Stimulated activated memory B cell treated with anti-CD40 and anti-IgM and Interleukin-4, amounts not matched to agents 10 μg/mL and 1 μg/mL and 100 μg/mL, for 72 hours (primary cell): ENCODE measurements around the gene BCL2L11.
A peak's percentile ranks its signal among the peaks of the same experiment; 100 is the strongest.

Source experiments
- ATAC-seq: fragments of 150-1000 bp; cut with Tn5 transposase; 2 replicates; pipeline ENCODE4 v1.10.0; 2021
- H3K27ac Mint-ChIP-seq: one replicate; pipeline ENCODE4 v1.8.0; 2022; ENCODE audit warnings: mild to moderate bottlenecking, mixed read lengths
- H3K27me3 Mint-ChIP-seq: one replicate; pipeline ENCODE4 v1.8.0; 2022; ENCODE audit warnings: mixed read lengths
- H3K36me3 Mint-ChIP-seq: one replicate; pipeline ENCODE4 v1.8.0; 2022; ENCODE audit warnings: mixed read lengths
- H3K4me1 Mint-ChIP-seq: one replicate; pipeline ENCODE4 v1.8.0; 2022; ENCODE audit warnings: mixed read lengths
- H3K4me3 Mint-ChIP-seq: one replicate; pipeline ENCODE4 v1.8.0; 2022; ENCODE audit warnings: mild to moderate bottlenecking, moderate library complexity, mixed read lengths
- H3K9me3 Mint-ChIP-seq: one replicate; pipeline ENCODE4 v1.8.0; 2022; ENCODE audit warnings: mixed read lengths

Gene BCL2L11

DNA sequence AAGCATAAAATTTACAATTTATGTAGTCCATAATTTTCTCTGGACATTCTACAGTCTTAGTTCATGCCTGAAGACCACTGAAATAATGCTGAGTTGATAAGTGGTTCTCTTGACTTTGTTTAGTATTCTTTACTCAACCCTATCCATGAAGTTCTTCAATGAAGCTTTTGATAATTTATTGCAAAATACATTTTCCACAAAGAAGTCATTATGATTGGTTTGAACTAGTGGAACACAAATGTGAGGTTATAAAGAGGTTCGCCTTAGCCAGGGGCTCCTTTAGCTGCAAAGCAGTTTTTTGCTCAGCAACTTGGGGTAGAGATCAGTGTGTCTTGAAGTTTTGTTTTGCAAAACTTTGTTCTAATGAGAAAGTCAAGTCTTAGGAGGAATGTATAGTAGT, 5.9 kb downstream of the BCL2L11 start:
- H3K4me1 Mint-ChIP-seq: peaks cover 49% of the 10 kb centered on the region
- H3K9me3 Mint-ChIP-seq: no peaks in the 10 kb centered on the region
- H3K27ac Mint-ChIP-seq: no peak overlapping the region
- H3K36me3 Mint-ChIP-seq: peaks cover 72% of the 10 kb centered on the region
- H3K27me3 Mint-ChIP-seq: no peaks in the 10 kb centered on the region
- H3K4me3 Mint-ChIP-seq: peak overlapping the region; percentile 8
- no peak for ATAC-seq

DNA sequence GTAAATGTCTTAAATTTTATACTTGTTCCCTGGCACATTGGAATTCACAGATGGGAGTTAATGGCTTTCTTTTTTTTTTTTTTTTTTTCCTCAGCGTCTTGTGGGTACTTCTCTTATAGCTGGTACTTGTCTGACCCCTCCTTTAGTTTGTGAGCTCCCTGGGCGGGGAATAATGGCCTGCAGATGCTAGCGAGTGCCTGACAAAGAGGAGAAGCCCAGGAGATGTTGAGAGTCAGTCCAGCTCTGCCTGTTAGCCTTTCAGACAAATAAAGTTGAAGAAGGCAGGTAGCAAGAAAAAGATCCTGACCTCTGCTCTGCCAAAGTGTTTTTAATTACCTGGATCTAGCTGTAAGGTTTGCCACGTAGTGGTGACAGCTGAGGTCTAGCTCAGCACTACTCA, 6.6 kb downstream of the BCL2L11 start:
- no peak for ATAC-seq
- Mint-ChIP-seq H3K36me3 (peaks cover 73% of the 10 kb centered on the region), H3K27me3 (no peaks in the 10 kb centered on the region), H3K4me1 (peaks cover 56% of the 10 kb centered on the region), H3K4me3 (no peak overlapping the region), H3K27ac (no peak overlapping the region), H3K9me3 (no peaks in the 10 kb centered on the region)

DNA sequence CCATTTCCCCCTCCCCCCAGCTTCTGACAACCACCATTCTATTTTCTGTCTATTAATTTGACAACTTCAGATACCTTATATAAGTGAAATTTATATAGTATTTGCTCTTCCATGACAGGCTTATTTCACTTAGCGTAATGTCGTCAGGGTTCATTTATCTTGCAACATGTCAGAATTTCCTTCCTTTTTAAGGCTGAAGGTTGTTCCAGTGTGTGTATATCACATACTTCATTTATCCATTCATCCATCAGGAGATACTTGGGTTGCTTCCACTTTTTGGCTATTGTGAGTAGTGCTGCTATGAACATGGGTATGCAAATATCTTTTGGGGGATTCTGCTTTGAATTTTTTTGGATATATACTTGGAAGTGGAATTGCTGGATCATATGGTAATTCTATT, 7.4 kb downstream of the BCL2L11 start:
- H3K36me3 Mint-ChIP-seq: peaks cover 69% of the 10 kb centered on the region
- no peaks in the 10 kb centered on the region for H3K9me3 Mint-ChIP-seq
- H3K27ac Mint-ChIP-seq: no peak overlapping the region

DNA sequence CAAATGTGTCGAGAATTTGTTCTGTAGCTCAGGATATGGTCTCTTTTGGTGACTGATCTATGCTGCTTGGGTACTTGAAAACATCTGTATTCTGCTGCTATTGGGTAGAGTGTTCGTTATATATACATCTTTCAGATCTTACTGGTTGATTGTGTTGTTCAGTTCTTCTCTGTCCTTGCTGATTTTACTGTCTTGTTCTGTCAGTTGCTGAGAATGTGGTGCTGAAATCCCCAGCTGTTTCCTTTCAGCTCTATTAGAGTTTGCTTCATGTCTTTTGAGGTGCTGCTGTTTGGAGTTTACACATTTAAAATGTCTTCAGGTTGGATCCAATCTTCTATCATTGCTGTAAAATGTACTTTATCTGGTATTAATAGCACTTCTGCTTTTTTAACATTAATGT, 12.9 kb downstream of the BCL2L11 start:
- peak overlapping the region; percentile 13 for H3K27ac Mint-ChIP-seq
- H3K4me3 Mint-ChIP-seq: peak overlapping the region; percentile 12
- ATAC-seq: no peak
- peaks cover 72% of the 10 kb centered on the region for H3K4me1 Mint-ChIP-seq
- H3K27me3 Mint-ChIP-seq: no peaks in the 10 kb centered on the region
- peaks cover 84% of the 10 kb centered on the region for H3K36me3 Mint-ChIP-seq
- H3K9me3 Mint-ChIP-seq: no peaks in the 10 kb centered on the region

More for the DNA sequence above, 7.4 kb downstream of the BCL2L11 start:
- Mint-ChIP-seq H3K27me3 (no peaks in the 10 kb centered on the region), H3K4me3 (no peak overlapping the region), H3K4me1 (peaks cover 56% of the 10 kb centered on the region)
- no peak for ATAC-seq

GRCh38 chr2:111134055-111134454, 13.3 kb downstream of the BCL2L11 start:
- Mint-ChIP-seq H3K9me3 (no peaks in the 10 kb centered on the region), H3K27me3 (no peaks in the 10 kb centered on the region), H3K4me1 (peaks cover 71% of the 10 kb centered on the region), H3K36me3 (peaks cover 84% of the 10 kb centered on the region), H3K4me3 (no peak overlapping the region), H3K27ac (peak overlapping the region; percentile 13)
- ATAC-seq: no peak

DNA sequence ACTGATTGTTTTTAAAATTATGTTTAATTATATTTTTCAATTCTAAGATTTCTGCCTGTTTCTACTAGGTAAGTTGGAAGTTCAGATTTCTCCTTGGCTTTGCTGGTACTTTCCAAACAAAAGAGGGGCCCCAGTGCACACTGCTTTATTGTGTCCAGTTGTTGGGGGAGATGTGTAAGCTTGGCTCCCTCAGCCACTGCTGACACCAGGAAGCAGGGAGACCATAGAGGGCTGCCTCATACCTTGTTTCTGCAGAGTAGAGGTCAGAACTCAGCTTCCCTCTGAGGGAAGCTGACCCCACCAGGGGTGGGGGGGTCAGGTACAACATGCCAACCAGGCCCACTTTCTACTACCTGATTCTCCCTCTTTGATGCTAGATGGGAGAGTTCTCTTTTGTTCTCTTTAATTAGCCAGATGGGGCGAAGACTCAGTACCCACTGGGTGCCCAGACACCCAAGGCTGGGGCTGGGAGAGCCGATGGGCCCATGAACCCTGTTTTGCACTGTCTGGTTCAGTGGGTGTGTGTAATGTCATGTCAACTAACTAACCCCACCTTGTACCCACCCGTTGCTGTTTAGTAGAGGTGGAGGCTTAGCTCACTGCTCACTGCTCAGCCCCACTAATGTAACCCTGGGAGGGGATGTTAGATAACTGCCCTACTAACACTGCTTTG, 14.7 kb downstream of the BCL2L11 start:
- peaks cover 88% of the 10 kb centered on the region for H3K36me3 Mint-ChIP-seq
- no peaks in the 10 kb centered on the region for H3K9me3 Mint-ChIP-seq
- ATAC-seq: no peak
- H3K27me3 Mint-ChIP-seq: no peaks in the 10 kb centered on the region
- H3K27ac Mint-ChIP-seq: no peak overlapping the region
- no peak overlapping the region for H3K4me3 Mint-ChIP-seq
- H3K4me1 Mint-ChIP-seq: peaks cover 63% of the 10 kb centered on the region

GRCh38 chr2:111135910-111136297, 15.2 kb downstream of the BCL2L11 start:
- Mint-ChIP-seq H3K4me1 (peaks cover 57% of the 10 kb centered on the region), H3K27ac (no peak overlapping the region), H3K27me3 (no peaks in the 10 kb centered on the region), H3K9me3 (no peaks in the 10 kb centered on the region), H3K36me3 (peaks cover 88% of the 10 kb centered on the region), H3K4me3 (no peak overlapping the region)
- no peak for ATAC-seq

GRCh38 chr2:111138839-111139238, 18.1 kb downstream of the BCL2L11 start:
- Mint-ChIP-seq H3K4me3 (no peak overlapping the region), H3K27me3 (no peaks in the 10 kb centered on the region), H3K36me3 (peaks cover 83% of the 10 kb centered on the region), H3K4me1 (peaks cover 49% of the 10 kb centered on the region), H3K9me3 (no peaks in the 10 kb centered on the region), H3K27ac (no peak overlapping the region)
- ATAC-seq: no peak

DNA sequence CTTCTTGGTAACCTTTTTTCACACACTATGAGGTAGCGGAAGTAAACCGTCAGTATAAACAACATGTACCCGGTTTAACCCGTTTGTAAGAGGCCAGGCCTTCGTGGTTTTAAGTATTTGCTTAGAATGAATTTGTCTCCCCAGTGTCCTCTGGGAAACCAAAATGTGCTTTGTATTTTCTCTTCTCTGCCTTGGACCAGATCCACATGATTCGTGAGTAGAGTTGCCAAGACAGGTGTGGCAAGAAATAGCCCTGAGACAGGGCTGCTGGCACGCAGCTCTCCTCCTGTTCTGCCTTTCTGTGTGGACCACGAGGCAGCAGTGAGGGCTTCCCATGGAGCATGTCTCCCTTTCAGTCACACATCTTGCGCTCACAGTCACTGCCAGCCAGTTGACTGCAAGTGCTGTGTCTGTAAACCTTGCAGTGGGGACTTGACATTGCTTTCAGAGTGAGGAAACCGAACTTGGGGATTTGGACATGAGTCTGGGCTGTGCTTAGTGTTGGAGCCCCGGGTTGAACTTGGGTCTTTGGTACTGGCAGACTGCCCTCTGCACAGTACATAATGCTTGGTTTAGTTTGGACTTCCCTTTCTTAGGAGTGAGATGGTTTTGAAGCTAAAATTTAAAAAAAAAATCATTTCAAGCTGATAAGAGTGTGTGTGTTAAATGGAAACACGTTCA, 19.1 kb downstream of the BCL2L11 start:
- no peak overlapping the region for H3K27ac Mint-ChIP-seq
- no peak for ATAC-seq
- H3K9me3 Mint-ChIP-seq: no peaks in the 10 kb centered on the region
- H3K27me3 Mint-ChIP-seq: no peaks in the 10 kb centered on the region
- H3K36me3 Mint-ChIP-seq: peaks cover 81% of the 10 kb centered on the region
- no peak overlapping the region for H3K4me3 Mint-ChIP-seq
- peaks cover 41% of the 10 kb centered on the region for H3K4me1 Mint-ChIP-seq

DNA sequence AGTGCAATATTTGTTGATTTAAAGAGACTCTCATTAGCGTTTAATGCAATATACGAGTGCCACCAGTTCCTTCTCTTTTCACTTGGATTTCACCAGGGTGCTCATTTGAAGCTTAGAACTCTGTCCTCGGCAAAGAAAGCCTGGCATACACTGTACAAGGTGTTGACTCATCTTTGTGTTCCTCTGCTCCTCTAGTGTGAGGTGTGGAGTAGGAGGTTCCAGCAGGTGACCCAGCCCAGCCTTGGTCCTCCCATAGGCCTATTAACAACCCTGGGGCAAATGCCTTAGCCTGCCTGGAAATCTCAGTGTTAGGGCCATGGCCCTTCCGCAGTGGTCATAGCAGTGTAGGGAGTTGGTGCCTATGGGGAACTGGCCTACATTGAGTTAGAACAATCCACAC, 20.1 kb downstream of the BCL2L11 start:
- Mint-ChIP-seq H3K27me3 (no peaks in the 10 kb centered on the region), H3K9me3 (no peaks in the 10 kb centered on the region), H3K4me1 (peaks cover 36% of the 10 kb centered on the region), H3K36me3 (peaks cover 76% of the 10 kb centered on the region), H3K27ac (no peak overlapping the region), H3K4me3 (no peak overlapping the region)
- no peak for ATAC-seq

DNA sequence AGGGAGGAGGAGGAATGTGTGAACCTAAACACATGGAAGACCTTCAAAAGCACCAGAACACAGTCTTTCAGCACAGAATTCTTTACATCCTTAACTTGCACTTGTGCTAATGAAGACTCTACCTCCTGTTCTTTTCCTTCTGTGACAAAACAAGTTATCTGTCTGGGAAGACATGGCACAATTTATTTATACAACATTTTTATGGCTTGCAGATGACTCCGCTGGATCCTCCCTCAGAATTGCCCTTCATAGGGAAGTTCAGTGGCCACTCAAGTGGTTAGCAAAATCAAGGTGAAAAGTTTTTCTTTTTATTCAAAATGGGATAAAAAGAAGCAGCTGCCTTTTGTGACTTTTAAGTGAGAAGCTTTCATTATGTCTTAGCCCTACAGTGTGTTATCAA, 21.4 kb downstream of the BCL2L11 start:
- Mint-ChIP-seq H3K36me3 (peaks cover 70% of the 10 kb centered on the region), H3K4me3 (no peak overlapping the region), H3K27me3 (no peaks in the 10 kb centered on the region), H3K9me3 (no peaks in the 10 kb centered on the region), H3K4me1 (peaks cover 27% of the 10 kb centered on the region), H3K27ac (no peak overlapping the region)
- ATAC-seq: no peak

DNA sequence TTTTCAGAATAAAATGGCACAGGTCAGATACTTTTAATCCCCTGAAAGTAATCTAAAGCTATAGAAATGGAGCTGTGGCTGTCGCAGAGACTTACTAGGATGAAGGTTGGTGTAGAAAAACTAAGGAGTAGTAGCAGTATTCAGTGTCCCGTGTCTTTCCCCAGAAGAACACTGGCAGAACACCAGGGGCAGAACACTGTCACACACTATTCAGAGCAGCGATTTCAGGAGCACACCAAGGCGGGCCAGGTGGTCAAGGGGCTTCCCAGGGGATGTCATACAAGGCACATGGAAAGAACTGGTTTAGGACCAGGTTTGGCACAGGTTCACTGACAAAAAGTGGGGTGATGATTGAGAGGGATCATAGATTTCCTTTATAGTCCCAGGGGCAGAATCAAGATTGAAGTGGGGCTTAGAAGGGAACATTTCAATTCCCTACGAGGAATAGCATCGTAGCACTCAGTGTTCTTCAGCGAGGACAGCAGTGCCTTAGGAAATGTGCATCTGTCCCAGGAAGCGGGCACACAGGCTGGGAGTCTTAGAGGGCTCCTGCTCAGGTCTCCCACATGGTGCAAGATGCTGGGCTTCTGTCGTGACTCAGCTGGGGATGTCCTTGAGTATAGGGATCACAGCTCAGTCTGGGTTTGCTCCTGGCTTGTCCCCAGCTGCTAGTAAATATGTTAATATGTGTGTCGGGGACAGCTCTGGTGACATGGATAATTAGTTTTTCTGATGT, 22.6 kb downstream of the BCL2L11 start:
- Mint-ChIP-seq H3K27ac (no peak overlapping the region), H3K9me3 (no peaks in the 10 kb centered on the region), H3K4me3 (no peak overlapping the region), H3K36me3 (peaks cover 63% of the 10 kb centered on the region), H3K4me1 (peaks cover 22% of the 10 kb centered on the region), H3K27me3 (no peaks in the 10 kb centered on the region)
- no peak for ATAC-seq

DNA sequence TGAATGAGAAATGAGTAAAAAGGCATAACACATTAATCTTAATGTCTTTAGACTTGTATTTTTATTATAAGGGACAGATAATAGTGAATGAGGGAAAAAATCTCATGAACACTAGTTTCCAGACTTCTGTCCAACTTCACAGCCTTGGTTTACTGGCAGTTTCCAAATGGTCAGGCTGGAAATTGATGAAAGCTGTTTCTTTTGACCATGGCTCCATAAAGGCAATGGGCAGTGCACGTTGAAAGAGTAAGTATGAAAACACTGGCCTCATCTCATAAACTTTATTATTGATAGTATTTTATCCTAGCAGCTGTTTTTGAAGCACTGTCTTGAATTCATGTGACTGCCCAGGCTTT, 23.1 kb downstream of the BCL2L11 start:
- Mint-ChIP-seq H3K9me3 (no peaks in the 10 kb centered on the region), H3K36me3 (peaks cover 63% of the 10 kb centered on the region), H3K4me3 (no peak overlapping the region), H3K27me3 (no peaks in the 10 kb centered on the region), H3K27ac (no peak overlapping the region), H3K4me1 (peaks cover 21% of the 10 kb centered on the region)
- ATAC-seq: no peak

- Mint-ChIP-seq H3K27ac (no peak overlapping the region), H3K4me1 (peaks cover 32% of the 10 kb centered on the region), H3K27me3 (no peaks in the 10 kb centered on the region), H3K9me3 (no peaks in the 10 kb centered on the region), H3K4me3 (no peak overlapping the region), H3K36me3 (peaks cover 62% of the 10 kb centered on the region)
- ATAC-seq: no peak
Measured at GRCh38 chr2:111145103-111145760, 24.5 kb downstream of the BCL2L11 start.

DNA sequence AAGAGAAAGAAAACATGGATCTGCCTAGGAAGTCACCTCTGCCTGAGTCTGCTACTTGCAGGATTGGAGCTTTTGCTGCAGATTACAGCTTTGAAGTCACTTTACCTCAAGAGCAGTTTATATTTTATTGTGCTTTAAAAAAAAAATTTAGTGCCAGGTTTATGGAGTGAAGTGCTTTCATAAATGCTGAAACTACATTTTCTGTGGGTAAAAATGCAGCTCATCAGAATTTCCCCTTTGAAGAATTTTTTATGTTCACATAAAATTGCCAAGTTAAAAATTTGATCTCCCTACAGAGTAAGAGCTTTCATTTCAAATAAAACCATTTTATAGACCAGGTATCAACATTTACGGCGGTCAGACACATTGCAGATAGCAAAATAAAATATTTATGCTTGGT, 25.2 kb downstream of the BCL2L11 start:
- Mint-ChIP-seq H3K9me3 (no peaks in the 10 kb centered on the region), H3K4me1 (peaks cover 33% of the 10 kb centered on the region), H3K4me3 (no peak overlapping the region), H3K36me3 (peaks cover 62% of the 10 kb centered on the region), H3K27ac (no peak overlapping the region), H3K27me3 (no peaks in the 10 kb centered on the region)
- ATAC-seq: no peak
